ENCODE data around the gene LY9.
"Not testable (repeated sequence)": the region's sequence is repeated elsewhere in the genome, so short reads cannot be mapped to it uniquely, and the experiment has no call there.

Gene LY9

DNA sequence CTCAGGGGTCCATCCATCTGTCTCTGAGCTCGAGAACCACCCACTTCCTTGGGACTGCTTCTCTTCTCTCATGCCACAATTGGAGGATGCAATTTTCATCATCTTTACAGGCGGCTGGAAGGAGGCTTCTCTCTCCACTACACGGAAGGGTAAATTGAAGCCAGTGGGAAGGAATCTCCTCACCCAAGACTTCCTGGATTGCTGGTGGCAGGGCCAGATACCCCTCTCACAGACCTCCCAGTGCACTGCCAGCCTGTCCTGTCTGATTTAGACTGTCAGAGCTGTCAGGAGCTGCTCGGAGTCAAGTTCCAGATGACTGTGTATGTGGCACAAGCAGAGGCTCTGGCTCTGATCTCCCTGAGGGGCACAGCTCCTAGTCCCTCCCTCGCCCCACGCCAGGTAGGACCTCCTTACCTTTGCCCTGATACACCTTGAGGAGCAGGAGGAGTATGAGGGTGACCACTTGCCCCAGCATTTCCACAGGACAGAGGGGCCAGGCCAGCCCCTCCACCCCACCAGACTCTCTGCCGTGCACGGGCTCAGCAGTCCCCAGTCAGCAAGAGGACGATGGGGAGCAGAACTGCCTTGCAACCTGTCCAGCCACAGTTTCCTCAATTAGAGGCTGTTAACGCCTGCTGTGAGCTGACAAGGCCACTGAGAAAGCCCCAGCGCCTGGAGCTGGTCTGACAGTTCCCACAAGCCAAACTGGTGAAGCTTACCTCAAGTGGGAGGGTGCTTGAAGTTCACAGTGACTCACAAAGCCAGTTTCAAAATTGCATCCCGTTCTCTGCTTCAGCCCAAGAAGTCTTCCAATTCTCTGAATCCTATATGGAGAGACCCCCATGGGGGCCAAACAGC is 66.5 kb downstream of the LY9 start, which contains the start of gene CD244:
Gene CD244, minus strand, starts transcription at position 685 of the 858 bp plus-strand sequence. Its CDS starts 210 bp downstream, at position 475.
- H3K27ac ChIP-seq = no peak within 1 kb of the TSS
- no peak for TF ChIP-seq ZFX (IDR thresholded peaks at IDR 0.05)
- TF ChIP-seq, protein P1, sequence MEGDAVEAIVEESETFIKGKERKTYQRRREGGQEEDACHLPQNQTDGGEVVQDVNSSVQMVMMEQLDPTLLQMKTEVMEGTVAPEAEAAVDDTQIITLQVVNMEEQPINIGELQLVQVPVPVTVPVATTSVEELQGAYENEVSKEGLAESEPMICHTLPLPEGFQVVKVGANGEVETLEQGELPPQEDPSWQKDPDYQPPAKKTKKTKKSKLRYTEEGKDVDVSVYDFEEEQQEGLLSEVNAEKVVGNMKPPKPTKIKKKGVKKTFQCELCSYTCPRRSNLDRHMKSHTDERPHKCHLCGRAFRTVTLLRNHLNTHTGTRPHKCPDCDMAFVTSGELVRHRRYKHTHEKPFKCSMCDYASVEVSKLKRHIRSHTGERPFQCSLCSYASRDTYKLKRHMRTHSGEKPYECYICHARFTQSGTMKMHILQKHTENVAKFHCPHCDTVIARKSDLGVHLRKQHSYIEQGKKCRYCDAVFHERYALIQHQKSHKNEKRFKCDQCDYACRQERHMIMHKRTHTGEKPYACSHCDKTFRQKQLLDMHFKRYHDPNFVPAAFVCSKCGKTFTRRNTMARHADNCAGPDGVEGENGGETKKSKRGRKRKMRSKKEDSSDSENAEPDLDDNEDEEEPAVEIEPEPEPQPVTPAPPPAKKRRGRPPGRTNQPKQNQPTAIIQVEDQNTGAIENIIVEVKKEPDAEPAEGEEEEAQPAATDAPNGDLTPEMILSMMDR (conservative IDR thresholded peaks at IDR 0.05) = no peak

DNA sequence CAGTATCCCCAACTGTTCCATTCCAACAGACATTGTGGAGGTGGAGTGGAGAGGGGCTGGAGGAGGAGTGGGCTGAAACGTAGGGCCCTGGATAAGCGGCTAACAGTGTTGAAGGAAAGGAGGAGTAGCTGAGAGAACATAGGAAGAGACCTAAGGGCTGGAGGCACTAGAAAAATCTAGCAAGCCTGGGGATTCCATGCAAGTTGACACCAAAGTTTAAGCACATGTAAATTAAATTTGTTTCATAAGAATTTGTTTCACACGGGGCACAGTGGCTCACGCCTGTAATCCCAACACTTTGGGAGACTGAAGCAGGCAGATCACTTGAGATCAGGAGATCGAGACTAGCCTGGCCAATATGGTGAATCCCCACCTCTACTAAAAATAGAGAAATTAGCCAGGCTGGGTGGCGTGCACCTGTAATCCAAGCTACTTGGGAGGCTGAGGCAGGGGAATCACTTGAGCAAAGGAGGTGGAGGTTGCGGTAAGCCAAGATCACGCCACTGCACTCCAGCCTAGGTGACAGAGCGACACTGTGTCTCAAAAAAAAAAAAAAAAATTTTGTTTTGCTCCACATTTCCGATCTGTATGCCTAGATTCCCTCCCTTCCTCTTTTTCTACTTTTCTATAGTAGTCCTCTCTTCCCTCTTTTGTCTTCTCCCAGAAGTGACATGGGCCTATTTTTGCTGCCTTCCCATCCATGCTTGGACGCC is 67.2 kb downstream of the LY9 start:
- TF ChIP-seq, protein P1 (conservative IDR thresholded peaks at IDR 0.05) = no peak
- no peak for TF ChIP-seq ZFX (IDR thresholded peaks at IDR 0.05)
- no peak overlapping the region for H3K27ac ChIP-seq

DNA sequence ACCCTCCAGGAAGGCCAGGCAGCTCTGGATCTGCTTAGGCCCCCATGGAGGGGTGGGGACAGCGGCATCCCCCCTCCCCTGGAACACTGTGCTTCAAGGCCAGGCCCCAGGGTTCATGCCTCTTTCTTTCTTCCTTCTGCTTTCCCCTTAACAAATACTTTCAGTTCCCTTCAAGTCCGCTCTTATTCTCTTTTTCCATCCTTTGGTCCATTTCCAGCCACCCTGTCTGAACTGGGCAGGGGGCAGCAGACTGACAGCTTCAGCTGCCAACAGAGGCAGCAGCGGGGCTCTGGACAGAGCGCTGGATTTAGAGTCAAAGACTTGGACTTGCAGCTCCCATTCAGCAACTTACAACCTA is 67.8 kb downstream of the LY9 start:
- no peak overlapping the region for H3K27ac ChIP-seq
- TF ChIP-seq, protein P1 (conservative IDR thresholded peaks at IDR 0.05) = no peak
- TF ChIP-seq ZFX (IDR thresholded peaks at IDR 0.05) = no peak

DNA sequence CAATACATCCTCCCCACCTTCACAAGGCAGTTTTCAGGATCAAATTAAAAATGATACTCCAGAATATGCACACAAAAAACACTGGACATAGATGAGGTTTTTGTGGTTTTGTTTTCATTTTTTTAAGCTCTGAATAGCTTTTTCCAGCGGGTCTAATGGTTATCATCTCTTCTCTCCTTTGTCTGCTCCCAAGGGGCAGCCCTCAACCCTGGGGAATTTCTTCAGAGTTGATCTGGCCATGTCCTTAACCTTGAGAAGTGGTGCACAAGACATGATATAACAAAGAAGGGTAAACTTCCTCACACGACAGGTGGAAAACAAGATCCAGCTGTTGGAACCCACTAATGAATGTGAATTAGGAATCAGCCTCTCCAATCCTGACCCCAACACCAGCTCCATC is 68.2 kb downstream of the LY9 start:
- H3K27ac ChIP-seq = no peak overlapping the region
- no peak for TF ChIP-seq ZFX (IDR thresholded peaks at IDR 0.05)
- TF ChIP-seq, protein P1 (conservative IDR thresholded peaks at IDR 0.05) = no peak

DNA sequence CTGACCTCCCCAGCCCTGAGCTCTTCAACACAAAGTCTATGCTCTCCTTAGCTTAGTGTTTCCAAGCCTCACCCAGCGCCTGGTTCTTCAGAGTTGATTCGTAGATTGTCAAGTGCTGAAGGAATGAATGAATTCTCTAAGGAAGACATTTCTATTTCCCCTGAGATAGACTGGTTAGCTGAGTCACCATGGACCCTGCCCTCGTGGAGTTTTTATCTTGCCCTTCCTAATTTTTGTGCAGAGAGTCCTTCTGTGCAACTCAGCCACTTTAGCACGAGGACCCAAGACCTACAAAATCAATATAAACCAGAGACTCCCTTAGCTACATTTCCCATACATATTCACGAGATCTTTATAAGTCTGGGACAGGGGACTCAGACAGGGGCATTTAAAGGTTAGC is 69.4 kb downstream of the LY9 start:
- H3K27ac ChIP-seq = no peak overlapping the region
- TF ChIP-seq ZFX (IDR thresholded peaks at IDR 0.05) = no peak
- TF ChIP-seq, protein P1 (conservative IDR thresholded peaks at IDR 0.05) = no peak

DNA sequence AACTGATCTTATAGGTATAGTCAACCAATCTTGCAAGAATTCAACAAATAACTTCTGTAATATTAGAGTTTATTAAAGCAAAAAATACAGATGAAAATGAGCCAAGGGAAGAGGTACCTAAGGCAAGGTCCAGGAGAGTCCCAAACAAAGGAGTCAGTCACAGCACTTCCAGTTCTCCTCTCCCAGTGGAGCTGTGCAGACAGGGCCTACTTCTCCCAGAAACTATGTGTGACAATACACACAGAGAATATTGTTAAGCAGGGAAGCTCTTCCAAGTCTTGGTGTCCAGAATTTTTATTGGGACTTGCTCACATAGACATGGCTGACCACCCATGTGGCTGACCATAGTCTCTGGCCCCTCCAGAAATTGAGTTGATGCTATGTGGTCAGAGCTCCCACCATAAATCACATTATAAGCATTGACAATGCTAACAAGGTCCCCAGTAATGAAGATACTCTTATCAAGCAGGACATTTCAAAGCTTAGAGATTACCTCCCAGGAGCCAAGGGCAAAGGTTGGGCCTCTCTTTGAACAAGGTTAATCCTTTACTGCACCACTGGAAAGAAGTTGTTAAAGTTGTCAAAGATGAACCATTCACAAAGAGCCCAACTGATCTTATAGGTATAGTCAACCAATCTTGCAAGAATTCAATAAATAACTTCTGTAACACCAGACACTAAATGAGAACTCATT is 70.2 kb downstream of the LY9 start:
- H3K27ac ChIP-seq = no peak overlapping the region
- TF ChIP-seq ZFX (IDR thresholded peaks at IDR 0.05) = no peak

DNA sequence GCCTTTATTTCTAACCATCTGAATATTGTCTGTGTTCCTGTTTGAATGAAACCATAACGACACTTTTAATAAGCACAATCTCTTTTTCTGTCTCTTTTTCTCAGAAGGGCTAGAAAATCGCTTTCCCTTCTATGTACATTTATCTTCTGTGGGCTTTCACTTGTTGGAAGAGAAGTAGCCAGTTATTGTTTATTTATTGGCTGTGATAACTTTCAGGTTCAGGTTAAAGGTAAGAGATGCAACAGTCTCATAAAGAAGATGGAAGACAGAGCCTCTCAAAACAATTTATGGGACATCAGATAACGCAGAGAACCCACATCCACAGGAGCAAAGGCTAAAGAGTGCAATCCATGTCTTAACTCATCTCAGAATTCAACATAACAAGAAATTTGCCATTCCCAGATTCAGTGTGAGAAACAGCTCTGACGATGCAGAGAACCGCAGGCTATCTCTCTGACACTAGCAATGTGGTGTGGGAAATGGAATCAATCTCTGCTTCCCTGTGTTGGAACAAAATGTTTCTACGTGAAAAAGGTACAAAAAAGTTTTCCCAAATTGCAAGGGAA is 70.8 kb downstream of the LY9 start:
- H3K27ac ChIP-seq = no peak overlapping the region
- TF ChIP-seq, protein P1 (conservative IDR thresholded peaks at IDR 0.05) = no peak
- no peak for TF ChIP-seq ZFX (IDR thresholded peaks at IDR 0.05)

DNA sequence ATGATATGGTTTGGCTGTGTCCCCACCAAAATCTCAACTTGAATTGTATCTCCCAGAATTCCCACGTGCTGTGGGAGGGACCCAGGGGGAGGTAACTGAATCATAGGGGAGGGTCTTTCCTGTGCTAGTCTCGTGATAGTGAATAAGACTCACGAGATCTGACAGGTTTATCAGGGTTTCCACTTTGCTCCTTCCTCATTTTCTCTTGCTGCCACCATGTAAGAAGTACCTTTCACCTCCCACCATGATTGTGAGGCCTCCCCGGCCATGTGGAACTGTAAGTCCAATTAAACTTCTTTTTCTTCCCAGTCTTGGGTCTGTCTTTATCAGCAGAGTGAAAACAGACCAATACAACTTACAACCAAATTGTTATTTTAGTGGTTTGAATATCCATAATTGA is 71.7 kb downstream of the LY9 start:
- H3K27ac ChIP-seq = not testable (repeated sequence)

All from C4-2B (cell line).